HG03103 (cell line): Measurements from ENCODE around the gene COL5A1.

ENCODE experiments used
- ATAC-seq: cut with Tn5 transposase; IDR thresholded peaks from one replicate; pipeline ENCODE4 v1.9.1; 2021; ENCODE audit warnings: low read depth; ENCODE audit not compliant: unreplicated experiment

The COL5A1 gene

GRCh38 chr9:134625361-134626068 lies 16.1 kb upstream of the COL5A1 start:
- ATAC-seq = no peak

DNA sequence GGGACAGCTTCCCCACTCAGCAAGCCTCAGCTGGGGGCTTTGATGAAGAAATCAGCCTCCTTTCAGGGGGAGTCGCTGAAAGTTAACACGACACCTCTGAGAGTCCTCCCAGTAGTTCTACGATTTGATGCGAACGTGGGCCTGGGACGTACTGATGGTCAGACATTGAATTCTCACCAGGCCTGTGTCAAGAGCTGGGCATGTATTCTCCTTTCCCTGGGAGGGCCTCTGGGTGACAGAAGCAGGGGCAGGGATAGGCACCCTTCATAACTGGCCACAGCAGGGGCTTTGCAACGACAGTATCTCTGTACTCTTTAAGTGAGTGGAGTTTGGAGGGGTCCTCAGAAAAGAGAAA lies 15.6 kb upstream of the COL5A1 start:
- ATAC-seq = no peak

GRCh38 chr9:134626571-134627416 lies 14.8 kb upstream of the COL5A1 start:
- ATAC-seq = no peak

- ATAC-seq = no peak
These were observed 13.9 kb upstream of the COL5A1 start for GRCh38 chr9:134627417-134628353.

DNA sequence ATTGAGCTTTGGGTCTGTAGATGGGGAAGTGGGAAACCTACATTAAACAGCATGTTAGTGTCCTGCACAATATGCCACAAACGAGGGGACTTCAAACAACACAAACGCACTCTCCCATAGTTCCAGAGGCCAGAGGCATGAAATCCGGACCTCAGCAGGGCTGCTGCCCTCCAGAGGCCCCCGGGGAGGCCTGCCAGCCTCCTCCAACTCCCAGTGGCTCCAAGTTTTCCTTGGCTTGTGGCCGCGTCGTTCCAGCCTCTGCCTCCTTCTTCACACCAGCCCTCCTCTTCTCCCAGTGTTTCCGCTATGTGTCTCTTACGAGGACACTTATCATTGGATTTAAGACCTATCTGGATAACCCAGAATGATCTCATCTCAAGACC lies 13.3 kb upstream of the COL5A1 start:
- no peak for ATAC-seq

- no peak for ATAC-seq
These were observed 12.5 kb upstream of the COL5A1 start for GRCh38 chr9:134629061-134629585.

- no peak for ATAC-seq
These were observed 11.8 kb upstream of the COL5A1 start for GRCh38 chr9:134629586-134630392.

DNA sequence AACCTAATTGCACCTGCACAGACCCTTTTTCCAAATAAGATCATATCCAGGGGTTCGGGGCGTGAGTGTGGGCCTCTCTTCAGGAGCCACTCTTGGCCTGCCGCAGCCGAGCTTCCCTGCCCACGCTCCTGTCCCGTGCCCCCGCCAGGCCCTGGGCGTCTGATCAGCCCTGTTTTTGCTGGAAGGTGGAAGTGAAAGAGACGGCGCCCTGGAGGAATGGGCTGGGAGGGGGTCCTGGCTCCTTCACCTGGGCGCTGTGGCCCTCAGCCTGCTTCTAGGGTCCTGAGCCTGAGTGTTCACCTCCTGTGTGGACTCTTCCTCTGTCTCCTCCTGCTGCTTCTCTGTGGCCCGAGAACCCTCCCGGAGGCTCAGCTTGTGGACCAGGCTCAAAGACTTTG lies 11.2 kb upstream of the COL5A1 start:
- ATAC-seq = no peak

- ATAC-seq = no peak
These were observed 10.7 kb upstream of the COL5A1 start for GRCh38 chr9:134630861-134631260.

DNA sequence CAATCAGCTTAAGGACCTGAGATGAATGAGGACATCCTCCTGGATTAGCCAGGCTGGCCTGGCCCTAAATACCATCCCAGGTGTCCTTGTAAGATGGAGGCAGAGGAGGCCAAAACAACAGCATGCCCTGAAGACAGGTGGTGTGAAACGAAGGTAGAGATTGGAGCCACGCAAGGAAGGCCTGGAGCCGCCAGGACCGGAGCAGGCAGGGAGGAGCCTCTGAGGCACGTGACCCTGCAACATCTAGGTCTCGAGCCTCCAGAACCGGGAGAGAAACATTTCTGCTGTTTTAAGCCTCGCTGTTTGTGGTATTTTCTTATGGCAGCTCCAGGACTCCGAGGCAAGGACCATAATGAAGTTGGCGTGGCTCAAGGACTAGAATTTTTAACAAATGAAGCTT lies 9.7 kb upstream of the COL5A1 start:
- no peak for ATAC-seq

DNA sequence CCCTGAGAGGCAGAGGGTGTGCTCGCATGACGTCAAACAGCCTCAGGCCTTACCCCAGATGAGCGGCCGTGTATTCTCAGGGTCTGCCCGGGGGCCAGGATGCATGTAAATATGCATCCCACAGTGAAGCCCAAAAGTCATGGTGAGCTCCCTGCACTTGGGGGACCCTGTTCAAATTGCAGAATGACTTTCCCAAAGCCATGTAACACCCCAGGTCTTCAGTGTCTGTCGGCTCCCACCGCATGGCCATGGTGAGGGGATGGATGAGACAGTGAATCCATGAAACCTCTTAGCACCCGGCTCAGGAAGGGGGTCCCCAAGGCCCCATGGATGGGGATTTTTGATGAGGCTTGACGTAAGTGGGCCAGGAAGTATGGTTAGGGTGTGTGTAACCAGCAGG lies 9.3 kb upstream of the COL5A1 start:
- ATAC-seq = no peak

GRCh38 chr9:134633362-134634142 lies 8.1 kb upstream of the COL5A1 start:
- ATAC-seq = no peak

GRCh38 chr9:134634176-134634575 lies 7.4 kb upstream of the COL5A1 start:
- ATAC-seq = no peak

GRCh38 chr9:134634667-134635230 lies 6.9 kb upstream of the COL5A1 start:
- no peak for ATAC-seq

DNA sequence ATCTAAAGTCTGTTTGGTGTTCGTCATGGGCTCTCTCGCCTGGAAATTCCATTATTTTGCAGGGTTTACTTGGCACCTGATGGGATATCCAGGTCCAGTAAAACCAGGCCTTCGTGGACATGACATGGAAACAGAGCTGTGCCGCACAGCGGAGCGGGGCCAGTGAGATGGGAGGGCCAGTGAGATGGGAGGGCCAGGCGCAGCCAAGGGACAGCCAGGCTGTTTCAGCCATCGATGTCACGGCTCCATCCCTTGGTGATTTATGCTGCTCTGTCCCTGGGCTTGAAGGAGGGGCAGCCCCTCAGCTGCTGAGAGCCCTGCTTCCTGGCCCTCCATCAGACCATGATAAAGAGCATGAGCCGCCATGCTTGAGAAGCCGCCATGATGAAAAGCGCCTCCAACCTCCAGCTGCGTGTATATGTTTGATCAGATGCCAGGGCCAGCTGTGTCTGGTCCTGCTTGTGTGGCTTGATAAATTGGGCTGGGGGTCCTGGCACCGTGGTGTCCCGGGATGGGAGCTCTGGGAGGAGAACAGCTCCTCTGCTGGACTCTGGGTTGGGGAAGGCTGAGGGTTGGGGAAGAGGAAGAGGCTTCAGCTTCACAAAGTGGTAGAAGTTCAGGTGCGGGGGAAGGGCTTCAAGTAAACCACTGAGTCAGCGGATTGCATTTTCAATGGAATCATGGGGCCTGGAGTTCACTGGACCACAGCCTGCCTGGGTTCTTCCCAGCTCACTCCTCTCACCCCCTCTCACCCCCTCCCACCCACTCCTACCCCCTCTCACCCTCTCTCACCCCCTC lies 6.1 kb upstream of the COL5A1 start:
- no peak for ATAC-seq

DNA sequence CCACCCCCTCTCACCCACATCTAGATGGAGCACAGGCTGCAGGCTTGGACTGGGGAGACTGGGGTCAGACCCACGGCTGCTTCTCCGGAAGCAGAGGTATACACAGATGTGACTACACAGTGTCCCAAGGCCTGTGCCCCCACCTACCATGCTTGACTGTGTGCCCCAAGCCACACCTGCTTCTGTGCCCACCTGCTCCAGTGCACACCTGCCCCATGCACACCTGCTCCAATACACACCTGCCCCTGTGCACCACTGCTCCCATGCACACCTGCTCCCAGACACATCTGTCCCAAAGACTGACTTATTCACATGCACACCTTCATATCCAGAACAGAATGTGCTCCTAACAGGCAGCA lies 5.5 kb upstream of the COL5A1 start:
- no peak for ATAC-seq

DNA sequence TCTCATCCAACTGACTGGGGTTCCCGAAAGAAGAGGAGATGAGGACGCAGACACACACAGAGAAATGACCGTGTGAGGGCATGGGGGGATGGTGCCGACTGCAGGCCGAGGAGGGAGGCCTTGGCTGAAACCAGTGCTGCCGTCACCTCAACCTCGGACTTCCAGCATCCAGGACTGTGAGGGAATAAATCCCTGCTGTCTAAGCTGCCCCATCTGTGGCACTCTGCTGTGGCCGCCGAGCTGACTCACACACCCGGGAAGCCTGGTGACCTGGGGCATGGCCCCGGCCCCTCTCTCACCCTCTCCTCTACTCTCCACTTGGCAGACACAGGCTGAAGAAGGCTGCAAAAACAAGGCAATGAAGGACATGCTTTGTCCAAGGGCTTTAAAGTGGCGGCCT lies 4.4 kb upstream of the COL5A1 start:
- ATAC-seq = no peak
